GM12878 (cell line): ENCODE data around the gene CDK7. TPM values are rescaled to one million over a fixed set of nuclear protein-coding genes. Genes with fewer than 3 reads are reported as not detected.

Experiments
- ATAC-seq: fragments of 200-7000 bp; cut with Tn5 transposase; 3 replicates; pipeline ENCODE4 v1.9.1; 2020; ENCODE audit warnings: mild to moderate bottlenecking, moderate library complexity
- BruUV-seq: library from RNA; stranded (reverse); fragments of 400-500 nt; replicated peaks from 2 replicates; lab custom pipeline; 2021; lab: Mats Ljungman, UMichigan
- CTCF ChIA-PET: fragments of 300-600 bp; sonication (Branson Sonifier 250); formaldehyde crosslinking; extraction: SDS; loops from one replicate; lab custom pipeline; 2021; ENCODE audit warnings: inconsistent platforms; lab: Yijun Ruan, JAX
- POLR2A ChIA-PET: fragments of 350-600 bp; formaldehyde crosslinking; extraction: SDS; loops from one replicate; lab custom pipeline; 2021; ENCODE audit warnings: inconsistent platforms; lab: Charles Lee
- RAD21 ChIA-PET: fragments of 300-600 bp; sonication (Branson Sonifier 250); formaldehyde crosslinking; loops from one replicate; lab custom pipeline; 2023; ENCODE audit warnings: antibody characterized with exemption; ENCODE audit not compliant: unreplicated experiment; lab: Charles Lee
- SMC1A ChIA-PET: fragments of 300-600 bp; sonication (Branson Sonifier 250); formaldehyde crosslinking; loops from one replicate; lab custom pipeline; 2023; ENCODE audit not compliant: unreplicated experiment, uncharacterized antibody; lab: Charles Lee
- DNase-seq: peaks from one replicate; pipeline ENCODE4 v3.0.0-alpha.2; 2011; ENCODE audit warnings: low read depth, low spot score
- FAIRE-seq: peaks from 3 replicates; lab custom pipeline; 2011; peaks lifted over from hg19 to GRCh38; lab: Jason Lieb, UNC
- H2AFZ ChIP-seq: 2 replicates; pipeline ENCODE4 v1.6.0; 2011; ENCODE audit warnings: low read depth, low read length, control low read depth; ENCODE audit not compliant: control insufficient read depth
- H3K27ac ChIP-seq: 2 replicates; pipeline ENCODE4 v1.5.1; 2011; ENCODE audit warnings: control low read depth; ENCODE audit not compliant: control insufficient read depth, insufficient read depth
- H3K27me3 ChIP-seq, 2 experiments: replicated peaks in 1 of 2; 2 replicates each; pipeline versions ENCODE4 v1.6.0 to v1.6.1; 2011; ENCODE audit warnings: low read length in 1 of 2; ENCODE audit not compliant: control insufficient read depth in 2 of 2, insufficient read depth in 2 of 2
- H3K36me3 ChIP-seq, 2 experiments: 2 replicates each; pipeline ENCODE4 v1.5.1; 2011; ENCODE audit warnings: low read length in 1 of 2; ENCODE audit not compliant: control insufficient read depth in 2 of 2, insufficient read depth in 2 of 2
- H3K4me1 ChIP-seq: 2 replicates; pipeline ENCODE4 v1.6.1; 2011; ENCODE audit warnings: mild to moderate bottlenecking, low read length, moderate library complexity, mixed read lengths; ENCODE audit not compliant: control insufficient read depth, insufficient read depth
- H3K4me2 ChIP-seq: 2 replicates; pipeline ENCODE4 v1.6.0; 2011; ENCODE audit warnings: control low read depth; ENCODE audit not compliant: control insufficient read depth, insufficient read depth
- H3K4me3 ChIP-seq: fragments of 200-600 bp; sonication (generic); 2 replicates; pipeline ENCODE4 v1.5.1; 2016
- H3K79me2 ChIP-seq: 2 replicates; pipeline ENCODE4 v1.6.0; 2011; ENCODE audit warnings: low read length; ENCODE audit not compliant: control insufficient read depth, insufficient read depth
- H3K9ac ChIP-seq: 2 replicates; pipeline ENCODE4 v1.8.0; 2011; ENCODE audit warnings: low read length, control low read depth, mixed read lengths; ENCODE audit not compliant: control insufficient read depth, insufficient read depth
- H3K9me3 ChIP-seq: replicated peaks from 3 replicates; pipeline ENCODE4 v1.5.1; 2011; ENCODE audit warnings: mild to moderate bottlenecking, low read length; ENCODE audit not compliant: control insufficient read depth, insufficient read depth
- H4K20me1 ChIP-seq: 2 replicates; pipeline ENCODE4 v1.6.0; 2011; ENCODE audit not compliant: control insufficient read depth, insufficient read depth
- BMI1 ChIP-seq: fragments of 450-650 bp; IDR thresholded peaks from 2 replicates; pipeline ENCODE4 v1.6.1; 2016; ENCODE audit warnings: mild to moderate bottlenecking, moderate library complexity, borderline replicate concordance
- CEBPB ChIP-seq, 2 experiments: fragments of 150-350 bp in 1 of 2; IDR thresholded peaks; 2 replicates each; pipeline ENCODE4 v1.6.1; 2012 to 2014; ENCODE audit warnings: low read depth in 2 of 2, low read length in 2 of 2, borderline replicate concordance in 1 of 2, inconsistent platforms in 1 of 2
- CHD1 ChIP-seq: IDR thresholded peaks from 2 replicates; pipeline ENCODE4 v1.6.1; 2012; ENCODE audit warnings: low read depth, low read length, improper control_type of control experiment
- CHD4 ChIP-seq: fragments of 200-600 bp; sonication (generic); IDR thresholded peaks from 2 replicates; pipeline ENCODE4 v1.6.1; 2016; ENCODE audit warnings: mild to moderate bottlenecking
- ETV6 ChIP-seq, 2 experiments: fragments of 450-650 bp in 1 of 2; IDR thresholded peaks in 1 of 2; conservative IDR thresholded peaks in 1 of 2; 2 replicates each; pipeline ENCODE4 v1.6.1; 2014; ENCODE audit warnings: antibody characterized with exemption in 1 of 2, borderline replicate concordance in 1 of 2, low read depth in 1 of 2, mild to moderate bottlenecking in 1 of 2, moderate library complexity in 1 of 2
- GABPA ChIP-seq: IDR thresholded peaks from 2 replicates; pipeline ENCODE4 v1.6.1; 2014; ENCODE audit warnings: antibody characterized with exemption, low read depth, mild to moderate bottlenecking, inconsistent platforms
- NR2C2 ChIP-seq: IDR thresholded peaks from 2 replicates; pipeline ENCODE4 v1.6.1; 2011; ENCODE audit warnings: borderline replicate concordance, low read depth; ENCODE audit not compliant: control insufficient read depth, insufficient read length
- PAX8 ChIP-seq: fragments of 450-650 bp; IDR thresholded peaks from 2 replicates; pipeline ENCODE4 v1.6.1; 2017; ENCODE audit warnings: mild to moderate bottlenecking, moderate library complexity
- RAD21 ChIP-seq: IDR thresholded peaks from 2 replicates; pipeline ENCODE4 v1.6.1; 2011; ENCODE audit warnings: mild to moderate bottlenecking, low read depth, low read length, moderate library complexity; ENCODE audit not compliant: insufficient read depth
- RB1 ChIP-seq: fragments of 450-650 bp; formaldehyde crosslinking; IDR thresholded peaks from 2 replicates; pipeline ENCODE4 v1.6.1; 2017; ENCODE audit warnings: mild to moderate bottlenecking, borderline replicate concordance
- RUNX3 ChIP-seq: IDR thresholded peaks from 2 replicates; pipeline ENCODE4 v1.6.1; 2012; ENCODE audit warnings: low read length, inconsistent platforms
- SREBF2 ChIP-seq: IDR thresholded peaks from 2 replicates; pipeline ENCODE4 v1.6.1; 2012; ENCODE audit warnings: mild to moderate bottlenecking, low read length
- WRNIP1 ChIP-seq: IDR thresholded peaks from 2 replicates; pipeline ENCODE4 v1.6.1; 2011; ENCODE audit warnings: low read depth, low read length, improper control_type of control experiment, borderline replicate concordance
- WGBS: methylation state at CpG from one replicate; pipeline ENCODE4 v1.1.6; 2016; ENCODE audit warnings: low lambda C conversion rate; ENCODE audit not compliant: insufficient replicate concordance, insufficient coverage; ENCODE audit errors: missing lambda C conversion rate; 5-methylcytosine and 5-hydroxymethylcytosine counted together
- in situ Hi-C: fragments of 300-500 bp; cut with MboI; formaldehyde crosslinking; loops from 9 replicates; pipeline ENCODE4 v1.14.3; 2018; ENCODE audit warnings: mixed read lengths
- intact Hi-C: fragments of 100-400 bp; cut with micrococcal nuclease; formaldehyde crosslinking; loops from one replicate; pipeline ENCODE4 v1.14.2; 2022; ENCODE audit not compliant: unreplicated experiment
- polyA plus RNA-seq, 11 experiments: library from polyadenylated mRNA; depleted of rRNA in 4 of 11; unstranded in 6 of 11; stranded (reverse) in 5 of 11; fragments of >200 nt; fragmentation: Nextera tagmentation in 4 of 11; fragmentation: Illumina TruSeq in 1 of 11; extraction: Ambion mirVana in 4 of 11; extraction: Trizol in 1 of 11; gene quantifications; 1 replicate in 1 of 11; 2 replicates in 10 of 11; pipeline versions ENCODE4 v1.2.1 to v1.2.3, GENCODE V29; 2011 to 2016; ENCODE audit warnings: inconsistent platforms in 2 of 11, missing spikeins in 2 of 11, low read depth in 1 of 11
- total RNA-seq, 4 experiments: library from RNA; depleted of rRNA in 3 of 4; stranded (reverse); fragments of >200 nt in 3 of 4; fragmentation: Illumina TruSeq in 1 of 4; extraction: Trizol in 1 of 4; gene quantifications; 2 replicates each; pipeline versions ENCODE4 v1.2.1 to v1.2.3, GENCODE V29; 2013 to 2021
- TF ChIP-seq, protein P1 (sequence below): IDR thresholded peaks from 2 replicates; pipeline ENCODE4 v1.6.1; 2011; ENCODE audit warnings: borderline replicate concordance, low read depth, mild to moderate bottlenecking, moderate library complexity, mixed read lengths, low read length; ENCODE audit not compliant: insufficient read depth; ENCODE audit errors: extremely low read length
- TF ChIP-seq, protein P2 (sequence below): fragments of 450-650 bp; IDR thresholded peaks from 2 replicates; pipeline ENCODE4 v1.6.1; 2016; ENCODE audit warnings: mild to moderate bottlenecking, moderate library complexity, borderline replicate concordance

CDK7 gene
- total and polyA plus RNA-seq, 10 of the 15 experiments (the other 5 are each of a cell fraction or from before 2014, with no cell fraction given), result 26.0 to 93.9 (median 43.0) TPM

DNA sequence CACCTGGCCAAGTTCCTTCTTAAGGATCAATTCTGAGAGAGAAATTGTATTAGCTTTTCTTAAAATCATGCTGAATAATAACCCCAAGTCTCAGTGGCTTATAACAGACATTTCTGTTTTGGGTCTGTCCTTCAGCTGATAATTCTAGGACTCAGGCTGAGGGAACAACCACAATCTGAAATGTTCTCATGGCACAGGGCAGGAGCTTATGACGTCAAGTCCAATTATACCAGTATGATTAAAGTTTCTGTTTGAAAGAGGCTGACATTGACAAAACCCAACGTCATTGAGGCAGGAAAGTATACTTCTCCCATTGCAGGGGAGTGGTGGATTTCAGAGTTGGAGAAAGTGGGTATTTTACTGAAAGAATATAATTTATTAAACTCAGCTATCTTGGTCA is 23.5 kb upstream of the CDK7 start:
- DNase-seq, result no peak
- SMC1A ChIA-PET, result interaction anchor here (0.7 to 1.9 kb wide), 3 partner anchors 10 to 124 kb away, joined by 3 to 4 read pairs (median 3); no protein-coding TSS in a partner anchor
- H3K4me3 ChIP-seq, result no peak overlapping the region
- RAD21 ChIA-PET, result no interaction called here
- no peaks in the 10 kb centered on the region for H4K20me1 ChIP-seq
- CTCF ChIA-PET, result interaction anchor here (0.6 to 1.6 kb wide), 4 partner anchors 11 to 124 kb away, joined by 3 to 5 read pairs (median 3); partner anchors contain the start of gene SLC30A5
- 0 out of 4 replicates have a peak, but pooled peaks cover 0 to 3% of the 10 kb centered on the region in 2 experiments for H3K36me3 ChIP-seq
- ATAC-seq, result no peak
- no peaks in the 10 kb centered on the region for H3K79me2 ChIP-seq
- no peak overlapping the region for H3K9ac ChIP-seq
- no peak overlapping the region for H3K27ac ChIP-seq
- BruUV-seq, result no TSS peak
- H3K9me3 ChIP-seq, result no peaks in the 10 kb centered on the region
- intact Hi-C loops (no loop called here), in situ Hi-C loops (no loop called here)
- no peaks in the 10 kb centered on the region for H3K4me1 ChIP-seq
- POLR2A ChIA-PET, result interaction anchor here (0.5 to 1.0 kb wide), 5 partner anchors 22 to 194 kb away, joined by 3 to 8 read pairs (median 6); partner anchors contain the start of gene CENPH
- no peak overlapping the region for H2AFZ ChIP-seq
- H3K27me3 ChIP-seq, result no peaks in the 10 kb centered on the region
- H3K4me2 ChIP-seq, result no peak overlapping the region
- FAIRE-seq, result no peak
- 82% methylated on average over 2 of the region's 2 CpGs for WGBS
- no peak for TF ChIP-seq CHD4
- no peak for TF ChIP-seq GABPA
- no peak for TF ChIP-seq CEBPB (IDR thresholded peaks at IDR 0.05; ENCODE audit: borderline replicate concordance in 1 of 2, low read depth in 2 of 2, low read length in 2 of 2)
- no peak for TF ChIP-seq PAX8
- TF ChIP-seq CHD1, result no peak
- TF ChIP-seq RB1, result no peak
- TF ChIP-seq SREBF2, result no peak
- TF ChIP-seq BMI1, result no peak
- TF ChIP-seq, protein P1, sequence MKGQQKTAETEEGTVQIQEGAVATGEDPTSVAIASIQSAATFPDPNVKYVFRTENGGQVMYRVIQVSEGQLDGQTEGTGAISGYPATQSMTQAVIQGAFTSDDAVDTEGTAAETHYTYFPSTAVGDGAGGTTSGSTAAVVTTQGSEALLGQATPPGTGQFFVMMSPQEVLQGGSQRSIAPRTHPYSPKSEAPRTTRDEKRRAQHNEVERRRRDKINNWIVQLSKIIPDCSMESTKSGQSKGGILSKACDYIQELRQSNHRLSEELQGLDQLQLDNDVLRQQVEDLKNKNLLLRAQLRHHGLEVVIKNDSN, result no peak
- no peak for TF ChIP-seq NR2C2
- no peak for TF ChIP-seq RUNX3
- TF ChIP-seq, protein P2, sequence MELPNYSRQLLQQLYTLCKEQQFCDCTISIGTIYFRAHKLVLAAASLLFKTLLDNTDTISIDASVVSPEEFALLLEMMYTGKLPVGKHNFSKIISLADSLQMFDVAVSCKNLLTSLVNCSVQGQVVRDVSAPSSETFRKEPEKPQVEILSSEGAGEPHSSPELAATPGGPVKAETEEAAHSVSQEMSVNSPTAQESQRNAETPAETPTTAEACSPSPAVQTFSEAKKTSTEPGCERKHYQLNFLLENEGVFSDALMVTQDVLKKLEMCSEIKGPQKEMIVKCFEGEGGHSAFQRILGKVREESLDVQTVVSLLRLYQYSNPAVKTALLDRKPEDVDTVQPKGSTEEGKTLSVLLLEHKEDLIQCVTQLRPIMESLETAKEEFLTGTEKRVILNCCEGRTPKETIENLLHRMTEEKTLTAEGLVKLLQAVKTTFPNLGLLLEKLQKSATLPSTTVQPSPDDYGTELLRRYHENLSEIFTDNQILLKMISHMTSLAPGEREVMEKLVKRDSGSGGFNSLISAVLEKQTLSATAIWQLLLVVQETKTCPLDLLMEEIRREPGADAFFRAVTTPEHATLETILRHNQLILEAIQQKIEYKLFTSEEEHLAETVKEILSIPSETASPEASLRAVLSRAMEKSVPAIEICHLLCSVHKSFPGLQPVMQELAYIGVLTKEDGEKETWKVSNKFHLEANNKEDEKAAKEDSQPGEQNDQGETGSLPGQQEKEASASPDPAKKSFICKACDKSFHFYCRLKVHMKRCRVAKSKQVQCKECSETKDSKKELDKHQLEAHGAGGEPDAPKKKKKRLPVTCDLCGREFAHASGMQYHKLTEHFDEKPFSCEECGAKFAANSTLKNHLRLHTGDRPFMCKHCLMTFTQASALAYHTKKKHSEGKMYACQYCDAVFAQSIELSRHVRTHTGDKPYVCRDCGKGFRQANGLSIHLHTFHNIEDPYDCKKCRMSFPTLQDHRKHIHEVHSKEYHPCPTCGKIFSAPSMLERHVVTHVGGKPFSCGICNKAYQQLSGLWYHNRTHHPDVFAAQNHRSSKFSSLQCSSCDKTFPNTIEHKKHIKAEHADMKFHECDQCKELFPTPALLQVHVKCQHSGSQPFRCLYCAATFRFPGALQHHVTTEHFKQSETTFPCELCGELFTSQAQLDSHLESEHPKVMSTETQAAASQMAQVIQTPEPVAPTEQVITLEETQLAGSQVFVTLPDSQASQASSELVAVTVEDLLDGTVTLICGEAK, result no peak
- TF ChIP-seq RAD21, result no peak
- TF ChIP-seq ETV6 (conservative IDR thresholded peaks at IDR 0.05 in 1 of 2, IDR thresholded peaks at IDR 0.05 in 1 of 2; ENCODE audit: borderline replicate concordance in 1 of 2, low read depth in 1 of 2), result no peak
- no peak for TF ChIP-seq WRNIP1
